Keratinocyte (primary cell): ENCODE data around the gene KIFC3.

ENCODE experiments used
- CTCF ChIP-seq, 3 experiments: IDR thresholded peaks in 1 of 3; conservative IDR thresholded peaks in 1 of 3; optimal IDR thresholded peaks in 1 of 3; 2 replicates in 2 of 3; 3 replicates in 1 of 3; pipeline versions ENCODE3 to v1.5.1; 2011; ENCODE audit warnings: low read length in 3 of 3, mild to moderate bottlenecking in 3 of 3, moderate library complexity in 2 of 3, control low read depth in 1 of 3, inconsistent platforms in 1 of 3; ENCODE audit not compliant: insufficient read depth in 2 of 3; ENCODE audit errors: extremely low read depth in 1 of 3
- EZH2 ChIP-seq: IDR thresholded peaks from one replicate; pipeline ENCODE4 v1.6.1; 2012; ENCODE audit warnings: inconsistent platforms, mild to moderate bottlenecking, low read length, moderate library complexity

- no peak for TF ChIP-seq CTCF (optimal IDR thresholded peaks at IDR 0.05 in 1 of 3, IDR thresholded peaks at IDR 0.05 in 1 of 3, conservative IDR thresholded peaks at IDR 0.05 in 1 of 3; ENCODE audit: extremely low read depth in 1 of 3, insufficient read depth in 2 of 3, low read length in 3 of 3)
- TF ChIP-seq EZH2: no peak
These were observed 21.5 kb upstream of the KIFC3 start for GRCh38 chr16:57823836-57824235.
